OCI-LY3 (cell line): ENCODE data around the gene C10orf105.

Source experiments
- H2AFZ ChIP-seq: fragments of 200-600, 300-600 bp; shearing (Covaris generic); 2 replicates; pipeline ENCODE4 v1.6.0; 2014; ENCODE audit warnings: antibody characterized with exemption, low read depth, low read length
- H3K27ac ChIP-seq: fragments of 200-600, 300-600 bp; sonication (generic); 2 replicates; pipeline ENCODE4 v1.5.1; 2014; ENCODE audit warnings: mild to moderate bottlenecking, low read length, moderate library complexity, mixed read lengths
- H3K27me3 ChIP-seq: fragments of 200-600, 300-600 bp; sonication (generic); 2 replicates; pipeline ENCODE4 v1.6.1; 2014; ENCODE audit warnings: low read depth, low read length, mixed read lengths
- H3K36me3 ChIP-seq: fragments of 200-600, 300-600 bp; sonication (generic); replicated peaks from 2 replicates; pipeline ENCODE3; 2014; ENCODE audit warnings: low read depth, low read length, mixed read lengths
- H3K4me1 ChIP-seq: fragments of 300-600, 200-600 bp; sonication (generic); 2 replicates; pipeline ENCODE4 v1.6.1; 2014; ENCODE audit warnings: low read length, mixed read lengths
- H3K4me2 ChIP-seq: fragments of 200-600, 300-600 bp; sonication (generic); 2 replicates; pipeline ENCODE4 v1.6.1; 2014; ENCODE audit warnings: low read length, mixed read lengths
- H3K4me3 ChIP-seq: fragments of 300-600, 200-600 bp; sonication (generic); 2 replicates; pipeline ENCODE4 v1.5.1; 2014; ENCODE audit warnings: antibody characterized with exemption, mild to moderate bottlenecking, low read length, moderate library complexity
- H3K79me2 ChIP-seq: fragments of 300-600, 200-600 bp; shearing (Covaris generic); 2 replicates; pipeline ENCODE4 v1.6.1; 2014; ENCODE audit warnings: mild to moderate bottlenecking, low read length, mixed read lengths
- H3K9ac ChIP-seq: fragments of 300-600, 200-600 bp; shearing (Covaris generic); 2 replicates; pipeline ENCODE4 v1.6.0; 2014; ENCODE audit warnings: mild to moderate bottlenecking, low read length, moderate library complexity
- H3K9me3 ChIP-seq: fragments of 200-600, 300-600 bp; shearing (Covaris generic); 2 replicates; pipeline ENCODE4 v1.6.1; 2014; ENCODE audit warnings: low read length, mixed read lengths; ENCODE audit not compliant: insufficient read depth
- H4K20me1 ChIP-seq: fragments of 200-600, 300-600 bp; sonication (generic); 2 replicates; pipeline ENCODE4 v1.6.1; 2016; ENCODE audit warnings: low read length, mixed read lengths; ENCODE audit not compliant: insufficient read depth
- CTCF ChIP-seq: fragments of 200-600, 300-600 bp; sonication (generic); IDR thresholded peaks from 2 replicates; pipeline ENCODE4 v1.5.1; 2014; ENCODE audit warnings: antibody characterized with exemption, low read length, low read depth
- EZH2phosphoT487 ChIP-seq: fragments of 200-600 bp; shearing (Covaris generic); IDR thresholded peaks from 2 replicates; pipeline ENCODE4 v1.6.1; 2018; ENCODE audit warnings: antibody characterized with exemption, mixed run types, low read depth

The C10orf105 gene

GRCh38 chr10:71684356-71685173 lies 35.0 kb downstream of the C10orf105 start:
- Histone ChIP-seq H3K4me2 (peak overlapping the region; percentile 20; the same call in 1 of the 2 replicates), H2AFZ (no peak overlapping the region), H3K4me3 (no peak overlapping the region), H4K20me1 (no peaks in the 10 kb centered on the region), H3K79me2 (no peaks in the 10 kb centered on the region), H3K36me3 (no peaks in the 10 kb centered on the region), H3K27ac (no peak overlapping the region), H3K9ac (no peak overlapping the region), H3K4me1 (peaks cover 7% of the 10 kb centered on the region), H3K9me3 (no peaks in the 10 kb centered on the region), H3K27me3 (peaks cover 5% of the 10 kb centered on the region; the same call in 1 of the 2 replicates)
- TF ChIP-seq EZH2phosphoT487 (no peak), CTCF (peak; percentile 22)

GRCh38 chr10:71683301-71683700 lies 36.3 kb downstream of the C10orf105 start:
- H3K79me2 ChIP-seq: no peaks in the 10 kb centered on the region
- no peak overlapping the region for H2AFZ ChIP-seq

GRCh38 chr10:71681977-71682376 lies 37.6 kb downstream of the C10orf105 start:
- Histone ChIP-seq H3K36me3 (no peaks in the 10 kb centered on the region), H3K9me3 (no peaks in the 10 kb centered on the region), H3K4me1 (peaks cover 7% of the 10 kb centered on the region), H3K4me3 (no peak overlapping the region), H4K20me1 (no peaks in the 10 kb centered on the region), H2AFZ (no peak overlapping the region), H3K27ac (no peak overlapping the region), H3K4me2 (no peak overlapping the region), H3K27me3 (peaks cover 6% of the 10 kb centered on the region), H3K79me2 (no peaks in the 10 kb centered on the region), H3K9ac (no peak overlapping the region)
- TF ChIP-seq CTCF: no peak
- no peak for TF ChIP-seq EZH2phosphoT487

More at GRCh38 chr10:71683301-71683700, 36.3 kb downstream of the C10orf105 start:
- no peaks in the 10 kb centered on the region for H3K36me3 ChIP-seq
- no peak for TF ChIP-seq CTCF
- TF ChIP-seq EZH2phosphoT487: no peak
- no peaks in the 10 kb centered on the region for H4K20me1 ChIP-seq
- H3K4me1 ChIP-seq: peaks cover 7% of the 10 kb centered on the region
- no peak overlapping the region for H3K4me3 ChIP-seq
- H3K27ac ChIP-seq: no peak overlapping the region
- H3K27me3 ChIP-seq: peaks cover 5% of the 10 kb centered on the region; the same call in 1 of the 2 replicates
- H3K9me3 ChIP-seq: no peaks in the 10 kb centered on the region
- no peak overlapping the region for H3K9ac ChIP-seq
- no peak overlapping the region for H3K4me2 ChIP-seq

- Histone ChIP-seq H3K9ac (no peak overlapping the region), H3K4me1 (peaks cover 4% of the 10 kb centered on the region), H3K27ac (no peak overlapping the region), H3K4me2 (no peak overlapping the region), H4K20me1 (no peaks in the 10 kb centered on the region), H3K9me3 (no peaks in the 10 kb centered on the region), H3K36me3 (no peaks in the 10 kb centered on the region), H3K4me3 (no peak overlapping the region), H3K27me3 (peaks cover 9% of the 10 kb centered on the region), H2AFZ (no peak overlapping the region), H3K79me2 (no peaks in the 10 kb centered on the region)
- no peak for TF ChIP-seq EZH2phosphoT487
Observed at GRCh38 chr10:71679425-71679824, 40.2 kb downstream of the C10orf105 start.
